ENCODE data around the gene SYNGR3. TPM values are rescaled to one million over a fixed set of nuclear protein-coding genes. Genes with fewer than 3 reads are reported as not detected.

SYNGR3 gene
- total RNA-seq, 1 experiment from 2014 or later, result 15.2 TPM

DNA sequence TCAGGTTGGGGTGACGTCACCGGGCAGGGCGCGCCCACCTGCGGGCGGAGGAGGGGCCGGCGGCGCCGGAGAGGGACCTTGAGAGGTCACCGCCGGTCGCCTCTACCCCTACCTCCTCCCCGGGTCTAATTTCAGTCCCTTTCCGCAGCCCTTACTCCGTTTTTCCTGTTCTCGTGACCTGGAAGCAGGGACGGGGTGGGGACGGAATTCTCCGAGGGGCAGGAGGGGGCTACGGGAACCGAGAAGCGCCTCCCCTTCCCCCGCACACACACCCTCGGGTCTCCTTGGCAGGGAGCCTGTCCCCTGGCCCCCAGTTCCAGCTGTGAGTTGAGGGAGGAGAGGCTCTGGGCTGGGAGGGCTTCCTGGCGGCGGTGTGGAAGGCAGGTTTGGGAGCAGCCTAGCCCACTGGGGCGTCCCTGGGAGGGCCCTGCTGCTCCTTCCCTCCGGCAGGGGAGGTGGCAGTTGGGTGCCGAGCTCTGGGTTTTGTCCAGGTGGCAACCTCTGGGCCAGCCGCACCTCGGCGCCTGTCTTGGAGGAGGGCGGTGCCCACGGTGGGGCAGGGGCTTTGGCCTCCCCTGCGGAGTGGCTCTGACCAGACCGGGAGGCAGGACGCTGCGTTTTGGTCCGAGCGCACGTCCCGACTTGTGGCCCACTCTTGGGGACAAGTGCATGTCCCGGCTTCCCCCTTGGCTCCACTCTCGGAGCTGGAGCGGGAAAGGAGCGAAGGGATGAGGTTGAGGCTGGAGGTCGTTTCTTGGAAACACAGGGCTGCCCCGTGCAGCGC is 773 bp downstream of the SYNGR3 start:
- DNase-seq (ENCODE audit: low read depth, low spot score), result no peak
- CTCF ChIA-PET, result no interaction called here
- no TSS peak for BruUV-seq (replicated peaks)
- intact Hi-C loops (cut with micrococcal nuclease; ENCODE audit: unreplicated experiment) (no loop called here), in situ Hi-C loops (cut with HindIII; ENCODE audit: low pct_unique_long_range_greater_than_20kb, low sequenced_read_pairs) (no loop called here)
- peaks cover 18% of the 10 kb centered on the region for H3K4me1 ChIP-seq (ENCODE audit: control insufficient read depth, insufficient read depth, low read length)
- H3K36me3 ChIP-seq (ENCODE audit: control insufficient read depth, insufficient read depth, low read length), result no peaks in the 10 kb centered on the region
- ATAC-seq, result peak; percentile 13; the same call in 1 of the 2 replicates
- no peaks in the 10 kb centered on the region for H3K9me3 ChIP-seq (ENCODE audit: control insufficient read depth, insufficient read depth, low read depth, low read length)
- POLR2A ChIA-PET, result interaction anchor here (0.6 kb wide), 1 partner anchor 51 kb away, joined by 5 read pairs; no protein-coding TSS in a partner anchor
- no peak for TF ChIP-seq SIN3A (IDR thresholded peaks at IDR 0.05; ENCODE audit: borderline replicate concordance, insufficient read depth, low read depth, low read length)
- TF ChIP-seq, protein P1, sequence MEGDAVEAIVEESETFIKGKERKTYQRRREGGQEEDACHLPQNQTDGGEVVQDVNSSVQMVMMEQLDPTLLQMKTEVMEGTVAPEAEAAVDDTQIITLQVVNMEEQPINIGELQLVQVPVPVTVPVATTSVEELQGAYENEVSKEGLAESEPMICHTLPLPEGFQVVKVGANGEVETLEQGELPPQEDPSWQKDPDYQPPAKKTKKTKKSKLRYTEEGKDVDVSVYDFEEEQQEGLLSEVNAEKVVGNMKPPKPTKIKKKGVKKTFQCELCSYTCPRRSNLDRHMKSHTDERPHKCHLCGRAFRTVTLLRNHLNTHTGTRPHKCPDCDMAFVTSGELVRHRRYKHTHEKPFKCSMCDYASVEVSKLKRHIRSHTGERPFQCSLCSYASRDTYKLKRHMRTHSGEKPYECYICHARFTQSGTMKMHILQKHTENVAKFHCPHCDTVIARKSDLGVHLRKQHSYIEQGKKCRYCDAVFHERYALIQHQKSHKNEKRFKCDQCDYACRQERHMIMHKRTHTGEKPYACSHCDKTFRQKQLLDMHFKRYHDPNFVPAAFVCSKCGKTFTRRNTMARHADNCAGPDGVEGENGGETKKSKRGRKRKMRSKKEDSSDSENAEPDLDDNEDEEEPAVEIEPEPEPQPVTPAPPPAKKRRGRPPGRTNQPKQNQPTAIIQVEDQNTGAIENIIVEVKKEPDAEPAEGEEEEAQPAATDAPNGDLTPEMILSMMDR (IDR thresholded peaks at IDR 0.05), result no peak
- no peak for TF ChIP-seq POLR2AphosphoS5 (IDR thresholded peaks at IDR 0.05; ENCODE audit: low read depth, low read length)
- TF ChIP-seq TCF7L2 (IDR thresholded peaks at IDR 0.05; ENCODE audit: low read depth, low read length), result no peak
- H3K4me3 ChIP-seq (ENCODE audit: low read depth in 2 of 2, low read length in 2 of 2), result peak overlapping the region; percentile 50 to 67
- peak overlapping the region; percentile 61; the same call in 1 of the 2 replicates for H3K27ac ChIP-seq (ENCODE audit: low read length)
- H3K27me3 ChIP-seq (ENCODE audit: control insufficient read depth, insufficient read depth, low read length), result no peaks in the 10 kb centered on the region

DNA sequence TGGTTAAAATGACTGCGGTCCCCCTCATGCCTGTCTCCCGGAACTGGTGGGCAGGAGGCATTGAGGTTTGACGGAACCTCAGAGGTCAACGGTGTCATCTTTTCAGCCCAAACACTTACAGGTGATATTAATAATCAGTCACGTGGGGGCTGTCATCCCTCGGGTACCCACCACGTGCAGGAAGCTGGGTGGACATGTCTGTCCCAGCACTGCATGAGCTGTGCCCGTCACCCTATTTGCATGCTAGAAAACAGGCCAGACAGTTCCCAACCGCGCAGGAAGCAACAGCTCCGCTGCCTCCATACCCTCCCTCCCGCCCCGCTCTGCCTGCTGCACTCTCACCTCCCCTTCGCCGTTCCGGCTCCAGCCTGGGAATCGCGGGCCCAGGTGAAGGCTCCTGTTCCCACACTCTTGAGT is 1.4 kb downstream of the SYNGR3 start:
- DNase-seq (ENCODE audit: low read depth, low spot score), result no peak
- no peak overlapping the region for H3K27ac ChIP-seq (ENCODE audit: low read length)
- POLR2A ChIA-PET, result interaction anchor here (0.6 kb wide), 1 partner anchor 50 kb away, joined by 5 read pairs; no protein-coding TSS in a partner anchor
- H3K4me3 ChIP-seq (ENCODE audit: low read depth in 2 of 2, low read length in 2 of 2), result peak overlapping the region in 1 of 2 experiments; percentile 67; a peak in 1 of 4 replicates
- no peaks in the 10 kb centered on the region for H3K36me3 ChIP-seq (ENCODE audit: control insufficient read depth, insufficient read depth, low read length)
- peaks cover 15% of the 10 kb centered on the region; the same call in 1 of the 2 replicates for H3K4me1 ChIP-seq (ENCODE audit: control insufficient read depth, insufficient read depth, low read length)
- ATAC-seq, result no peak
- CTCF ChIA-PET, result no interaction called here
- intact Hi-C loops (cut with micrococcal nuclease; ENCODE audit: unreplicated experiment), result no loop called here
- TF ChIP-seq TCF7L2 (IDR thresholded peaks at IDR 0.05; ENCODE audit: low read depth, low read length), result no peak
- TF ChIP-seq, protein P1 (IDR thresholded peaks at IDR 0.05), result no peak
- TF ChIP-seq POLR2AphosphoS5 (IDR thresholded peaks at IDR 0.05; ENCODE audit: low read depth, low read length), result no peak
- TF ChIP-seq, protein P2, sequence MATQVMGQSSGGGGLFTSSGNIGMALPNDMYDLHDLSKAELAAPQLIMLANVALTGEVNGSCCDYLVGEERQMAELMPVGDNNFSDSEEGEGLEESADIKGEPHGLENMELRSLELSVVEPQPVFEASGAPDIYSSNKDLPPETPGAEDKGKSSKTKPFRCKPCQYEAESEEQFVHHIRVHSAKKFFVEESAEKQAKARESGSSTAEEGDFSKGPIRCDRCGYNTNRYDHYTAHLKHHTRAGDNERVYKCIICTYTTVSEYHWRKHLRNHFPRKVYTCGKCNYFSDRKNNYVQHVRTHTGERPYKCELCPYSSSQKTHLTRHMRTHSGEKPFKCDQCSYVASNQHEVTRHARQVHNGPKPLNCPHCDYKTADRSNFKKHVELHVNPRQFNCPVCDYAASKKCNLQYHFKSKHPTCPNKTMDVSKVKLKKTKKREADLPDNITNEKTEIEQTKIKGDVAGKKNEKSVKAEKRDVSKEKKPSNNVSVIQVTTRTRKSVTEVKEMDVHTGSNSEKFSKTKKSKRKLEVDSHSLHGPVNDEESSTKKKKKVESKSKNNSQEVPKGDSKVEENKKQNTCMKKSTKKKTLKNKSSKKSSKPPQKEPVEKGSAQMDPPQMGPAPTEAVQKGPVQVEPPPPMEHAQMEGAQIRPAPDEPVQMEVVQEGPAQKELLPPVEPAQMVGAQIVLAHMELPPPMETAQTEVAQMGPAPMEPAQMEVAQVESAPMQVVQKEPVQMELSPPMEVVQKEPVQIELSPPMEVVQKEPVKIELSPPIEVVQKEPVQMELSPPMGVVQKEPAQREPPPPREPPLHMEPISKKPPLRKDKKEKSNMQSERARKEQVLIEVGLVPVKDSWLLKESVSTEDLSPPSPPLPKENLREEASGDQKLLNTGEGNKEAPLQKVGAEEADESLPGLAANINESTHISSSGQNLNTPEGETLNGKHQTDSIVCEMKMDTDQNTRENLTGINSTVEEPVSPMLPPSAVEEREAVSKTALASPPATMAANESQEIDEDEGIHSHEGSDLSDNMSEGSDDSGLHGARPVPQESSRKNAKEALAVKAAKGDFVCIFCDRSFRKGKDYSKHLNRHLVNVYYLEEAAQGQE (IDR thresholded peaks at IDR 0.05; ENCODE audit: insufficient read depth in 1 of 2, low read depth in 2 of 2, low read length in 1 of 2), result no peak
- no peak for TF ChIP-seq SIN3A (IDR thresholded peaks at IDR 0.05; ENCODE audit: borderline replicate concordance, insufficient read depth, low read depth, low read length)
- H3K9me3 ChIP-seq (ENCODE audit: control insufficient read depth, insufficient read depth, low read depth, low read length), result no peaks in the 10 kb centered on the region
- in situ Hi-C loops (cut with HindIII; ENCODE audit: low pct_unique_long_range_greater_than_20kb, low sequenced_read_pairs), result no loop called here
- BruUV-seq (replicated peaks), result no TSS peak
- H3K27me3 ChIP-seq (ENCODE audit: control insufficient read depth, insufficient read depth, low read length), result no peaks in the 10 kb centered on the region
